K562 (cell line): ENCODE results near the gene LINGO4. TPM values are rescaled to one million over a fixed set of nuclear protein-coding genes. Genes with fewer than 3 reads are reported as not detected.

ENCODE experiments used
- ATAC-seq: fragments of 200-7000 bp; cut with Tn5 transposase; 3 replicates; pipeline ENCODE4 v1.9.1; 2020; ENCODE audit warnings: moderate library complexity
- BruUV-seq: library from RNA; stranded (reverse); fragments of 400-500 nt; replicated peaks from 2 replicates; lab custom pipeline; 2021; lab: Mats Ljungman, UMichigan
- CTCF ChIA-PET: fragments of 300-600 bp; formaldehyde crosslinking; extraction: SDS; loops from one replicate; lab custom pipeline; 2021; ENCODE audit warnings: low intra/inter-chr PET ratio; lab: Yijun Ruan, JAX
- POLR2A ChIA-PET: fragments of 300-600, 350-650 bp; sonication (Branson Sonifier 250); formaldehyde crosslinking; extraction: SDS; loops from one replicate; lab custom pipeline; 2021; ENCODE audit warnings: antibody characterized with exemption, inconsistent platforms; lab: Yijun Ruan, JAX
- DNase-seq, 4 experiments: peaks; one replicate each; pipeline versions ENCODE4 v3.0.0 to v3.0.0-alpha.2; 2011 to 2018; ENCODE audit warnings: low spot score in 3 of 4, mixed read lengths in 3 of 4; ENCODE audit errors: extremely low read depth in 1 of 4
- FAIRE-seq: peaks from 2 replicates; lab custom pipeline; 2011; peaks lifted over from hg19 to GRCh38; lab: Jason Lieb, UNC
- H2AFZ ChIP-seq: 2 replicates; pipeline ENCODE4 v1.6.0; 2011; ENCODE audit warnings: low read depth, low read length, control low read depth, inconsistent platforms
- H3K27ac ChIP-seq: fragments of 200-600 bp; 3 replicates; pipeline ENCODE4 v1.8.0; 2011; ENCODE audit warnings: low read depth, mild to moderate bottlenecking, control low read depth, inconsistent platforms, low read length, moderate library complexity, mixed read lengths; ENCODE audit errors: extremely low read depth
- H3K27me3 ChIP-seq, 2 experiments: fragments of 300-600 bp in 1 of 2; 2 replicates in 1 of 2; 3 replicates in 1 of 2; pipeline versions ENCODE4 v1.6.0 to v1.8.0; 2011; ENCODE audit warnings: inconsistent platforms in 2 of 2, low read length in 2 of 2, mild to moderate bottlenecking in 1 of 2, mixed read lengths in 1 of 2, moderate library complexity in 1 of 2; ENCODE audit not compliant: control insufficient read depth in 2 of 2, insufficient read depth in 2 of 2
- H3K36me3 ChIP-seq: fragments of 300-600 bp; 3 replicates; pipeline ENCODE4 v1.8.0; 2011; ENCODE audit warnings: mild to moderate bottlenecking, low read length, inconsistent platforms; ENCODE audit not compliant: control insufficient read depth, insufficient read depth
- H3K4me1 ChIP-seq, 2 experiments: fragments of 200-600 bp in 1 of 2; replicated peaks in 1 of 2; 2 replicates in 1 of 2; 3 replicates in 1 of 2; pipeline versions ENCODE4 v1.5.1 to v1.8.0; 2011; ENCODE audit warnings: inconsistent platforms in 2 of 2, low read length in 2 of 2, mild to moderate bottlenecking in 1 of 2, mixed read lengths in 1 of 2, moderate library complexity in 1 of 2; ENCODE audit not compliant: control insufficient read depth in 2 of 2, insufficient read depth in 2 of 2
- H3K4me2 ChIP-seq: 2 replicates; pipeline ENCODE4 v1.6.1; 2011; ENCODE audit warnings: low read length, control low read depth, inconsistent platforms, mixed read lengths; ENCODE audit not compliant: insufficient read depth
- H3K4me3 ChIP-seq: fragments of 200-600 bp; sonication (generic), shearing (Covaris generic); 2 replicates; pipeline ENCODE4 v1.5.1; 2016; ENCODE audit warnings: control low read depth, inconsistent platforms
- H3K79me2 ChIP-seq: fragments of 200-600 bp; 3 replicates; pipeline ENCODE4 v1.8.0; 2011; ENCODE audit warnings: low read length, inconsistent platforms; ENCODE audit not compliant: control insufficient read depth, insufficient read depth
- H3K9ac ChIP-seq, 2 experiments: 2 replicates each; pipeline versions ENCODE4 v1.6.0 to v1.6.1; 2011; ENCODE audit warnings: low read depth in 2 of 2, low read length in 2 of 2, control low read depth in 1 of 2, inconsistent platforms in 1 of 2, mild to moderate bottlenecking in 1 of 2, mixed read lengths in 1 of 2; ENCODE audit not compliant: insufficient read depth in 1 of 2
- H3K9me1 ChIP-seq: one replicate; pipeline ENCODE4 v1.6.0; 2011; ENCODE audit warnings: inconsistent platforms, mild to moderate bottlenecking, low read length, moderate library complexity; ENCODE audit not compliant: control insufficient read depth, insufficient read depth
- H3K9me3 ChIP-seq: replicated peaks from 2 replicates; pipeline ENCODE4 v1.5.1; 2011; ENCODE audit warnings: low read depth, low read length, inconsistent platforms; ENCODE audit not compliant: control insufficient read depth, insufficient read depth
- H4K20me1 ChIP-seq: replicated peaks from 2 replicates; pipeline ENCODE4 v1.6.1; 2011; ENCODE audit warnings: low read length, inconsistent platforms, mixed read lengths; ENCODE audit not compliant: control insufficient read depth, insufficient read depth
- CBFA2T3 ChIP-seq: fragments of 450-650 bp; IDR thresholded peaks from 2 replicates; pipeline ENCODE4 v1.6.1; 2017
- CBX1 ChIP-seq: sonication (generic); IDR thresholded peaks from 2 replicates; pipeline ENCODE4 v1.6.1; 2016; ENCODE audit warnings: antibody characterized with exemption, low read depth, mild to moderate bottlenecking
- EP300 ChIP-seq: IDR thresholded peaks from 2 replicates; pipeline ENCODE4 v1.6.1; 2012; ENCODE audit warnings: low read length, improper control_type of control experiment
- GABPB1 ChIP-seq: sonication (generic); formaldehyde crosslinking; IDR thresholded peaks from 2 replicates; pipeline ENCODE4 v1.8.0; 2022; ENCODE audit warnings: mild to moderate bottlenecking, missing genetic modification reagents
- NR2F6 ChIP-seq: fragments of 450-650 bp; formaldehyde crosslinking; IDR thresholded peaks from 2 replicates; pipeline ENCODE4 v1.4.0; 2020; ENCODE audit warnings: mild to moderate bottlenecking
- PHB2 ChIP-seq: fragments of 450-650 bp; IDR thresholded peaks from 2 replicates; pipeline ENCODE4 v1.6.1; 2017; ENCODE audit warnings: low read depth
- POLR2AphosphoS5 ChIP-seq: IDR thresholded peaks from 2 replicates; pipeline ENCODE4 v1.6.1; 2011; ENCODE audit warnings: mild to moderate bottlenecking, low read depth, low read length, moderate library complexity; ENCODE audit not compliant: control insufficient read depth, insufficient read depth
- TAL1 ChIP-seq: fragments of 450-650 bp; IDR thresholded peaks from 2 replicates; pipeline ENCODE4 v1.6.1; 2016; ENCODE audit warnings: mild to moderate bottlenecking
- TFAM ChIP-seq: fragments of 250-450 bp; sonication (Bioruptor Pico); conservative IDR thresholded peaks from 2 replicates; pipeline ENCODE4 v1.5.0; 2021; ENCODE audit warnings: mild to moderate bottlenecking, moderate library complexity
- ZNF282 ChIP-seq: sonication (generic); formaldehyde crosslinking; IDR thresholded peaks from 2 replicates; pipeline ENCODE4 v1.8.1; 2023; ENCODE audit warnings: missing genetic modification reagents
- WGBS: fragments of 100-300 bp; shearing (Covaris generic); methylation state at CpG from one replicate; pipeline ENCODE4 v1.1.6; 2016; ENCODE audit warnings: low coverage, mixed read lengths; ENCODE audit not compliant: insufficient coverage; ENCODE audit errors: missing lambda C conversion rate; 5-methylcytosine and 5-hydroxymethylcytosine counted together
- in situ Hi-C: fragments of 300-500 bp; cut with MboI; formaldehyde crosslinking; loops from 4 replicates; pipeline ENCODE4 v1.15.0; 2018; ENCODE audit warnings: inconsistent platforms, mixed read lengths
- intact Hi-C: fragments of 100-400 bp; cut with micrococcal nuclease; formaldehyde crosslinking; loops from 2 replicates; pipeline ENCODE4 v1.14.2; 2022
- polyA plus RNA-seq, 8 experiments: library from polyadenylated mRNA; depleted of rRNA in 4 of 8; stranded (reverse) in 5 of 8; unstranded in 3 of 8; fragments of >200 nt; fragmentation: Nextera tagmentation in 2 of 8; fragmentation: Illumina TruSeq in 1 of 8; extraction: Ambion mirVana in 2 of 8; extraction: Trizol in 1 of 8; gene quantifications; 2 replicates each; pipeline versions ENCODE4 v1.2.1 to v1.2.3, GENCODE V29; 2011 to 2014; ENCODE audit warnings: inconsistent platforms in 1 of 8, missing spikeins in 1 of 8
- total RNA-seq, 7 experiments: library from RNA; depleted of rRNA in 6 of 7; stranded (reverse); fragments of >200 nt in 6 of 7; fragmentation: Illumina TruSeq in 2 of 7; extraction: Trizol in 2 of 7; gene quantifications; 2 replicates each; pipeline versions ENCODE4 v1.2.1 to v1.2.3, GENCODE V29; 2011 to 2021; ENCODE audit warnings: low replicate concordance in 1 of 7
- TF ChIP-seq, protein P1 (sequence below): sonication (generic); formaldehyde crosslinking; IDR thresholded peaks from 2 replicates; pipeline ENCODE4 v1.8.0; 2022; ENCODE audit warnings: mild to moderate bottlenecking, missing genetic modification reagents
- TF ChIP-seq, protein P2 (sequence below): fragments of 450-650 bp; IDR thresholded peaks from one replicate; pipeline ENCODE4 v1.6.1; 2018; ENCODE audit warnings: mild to moderate bottlenecking, moderate library complexity; ENCODE audit not compliant: partially characterized antibody
- TF ChIP-seq, protein P3 (sequence below), 2 experiments: fragments of 450-650 bp in 1 of 2; sonication (generic) in 1 of 2; formaldehyde crosslinking in 1 of 2; IDR thresholded peaks in 1 of 2; conservative IDR thresholded peaks in 1 of 2; 2 replicates each; pipeline versions ENCODE4 v1.6.1 to v1.8.1; 2016 to 2023; ENCODE audit warnings: mild to moderate bottlenecking in 2 of 2, moderate library complexity in 2 of 2, inconsistent platforms in 1 of 2, missing genetic modification reagents in 1 of 2

Gene LINGO4
- total and polyA plus RNA-seq, 9 of the 15 experiments (the other 6 are each of a cell fraction or from before 2014, with no cell fraction given) = not detected

DNA sequence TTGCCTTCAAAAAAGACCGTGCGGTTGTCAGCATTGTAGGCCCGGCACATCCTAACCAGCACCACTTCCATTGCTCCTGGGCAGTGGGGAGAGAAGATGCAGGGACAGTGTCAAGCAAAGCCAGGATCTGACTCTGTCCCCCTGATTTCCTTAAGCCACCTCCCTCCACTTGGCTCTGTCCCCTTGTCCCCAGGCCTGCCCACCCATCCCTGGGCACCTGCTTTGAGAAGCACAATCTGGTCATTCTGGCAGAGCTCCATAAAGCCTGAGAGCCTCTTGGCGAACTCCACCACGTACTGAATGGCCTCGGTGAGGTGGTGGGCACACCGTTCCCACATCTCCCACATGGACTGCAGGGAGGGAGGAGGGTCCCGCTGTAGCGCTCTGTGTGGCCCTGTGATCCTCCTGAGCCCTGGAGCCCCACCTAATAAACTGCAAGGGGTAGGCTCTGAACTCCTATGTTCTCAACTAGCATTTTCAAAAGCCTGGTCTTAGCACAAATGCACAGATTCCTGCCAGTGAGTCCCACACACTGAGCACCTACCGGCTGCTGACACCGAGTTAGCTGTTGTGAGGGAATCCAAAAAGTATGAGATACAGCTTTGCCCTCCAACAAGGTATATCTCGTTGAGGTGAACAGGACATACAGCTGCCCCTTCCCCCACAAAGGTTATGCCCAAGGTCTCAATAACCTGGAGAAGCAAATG, 8.2 kb upstream of the LINGO4 start:
- Histone ChIP-seq H3K4me3 (no peak overlapping the region), H3K9me1 (no peaks in the 10 kb centered on the region), H3K79me2 (no peaks in the 10 kb centered on the region), H3K27ac (no peak overlapping the region), H3K27me3 (peaks cover 63 to 76% of the 10 kb centered on the region in 2 experiments), H3K9me3 (no peaks in the 10 kb centered on the region), H4K20me1 (peaks cover 3% of the 10 kb centered on the region; the same call in 1 of the 2 replicates), H3K4me2 (no peak overlapping the region), H3K36me3 (no peaks in the 10 kb centered on the region), H3K9ac (no peak overlapping the region), H3K4me1 (no peaks in the 10 kb centered on the region), H2AFZ (no peak overlapping the region)
- TF ChIP-seq PHB2 (no peak), CBX1 (no peak), POLR2AphosphoS5 (no peak), GABPB1 (no peak)
- in situ Hi-C loops = no loop called here
- ChIA-PET CTCF (no interaction called here), POLR2A (interaction anchor here (1.0 kb wide), 1 partner anchor 22 kb away, joined by 3 read pairs; no protein-coding TSS in a partner anchor)
- no TSS peak for BruUV-seq
- intact Hi-C loops = no loop called here
- ATAC-seq (no peak), FAIRE-seq (no peak), DNase-seq (no peak)
- WGBS = 9% methylated on average over 12 of the region's 12 CpGs

DNA sequence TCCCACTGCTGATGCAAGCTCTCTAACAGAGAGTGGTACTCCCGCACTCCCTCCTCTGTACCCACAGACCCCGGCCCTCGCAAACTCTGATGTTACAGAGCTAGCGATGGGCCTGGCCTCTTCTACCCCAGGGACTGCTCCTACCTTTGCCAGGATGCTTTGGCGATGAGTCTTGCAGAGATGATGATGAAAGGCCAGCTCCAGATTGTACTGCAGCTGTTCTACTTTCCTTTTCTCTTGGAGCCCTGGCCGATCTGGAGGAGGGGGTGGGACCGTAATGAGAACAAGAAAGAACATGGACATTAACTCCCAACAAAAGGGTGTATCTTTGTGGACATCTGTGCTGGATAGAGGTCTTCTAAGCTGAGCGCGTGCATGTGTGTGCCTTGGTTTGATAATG, 6.0 kb upstream of the LINGO4 start:
- CTCF ChIA-PET = no interaction called here
- 8% methylated on average over 9 of the region's 9 CpGs for WGBS
- BruUV-seq = no TSS peak
- Histone ChIP-seq H3K4me1 (no peaks in the 10 kb centered on the region), H3K79me2 (no peaks in the 10 kb centered on the region), H3K4me3 (no peak overlapping the region), H3K27me3 (peaks cover 58 to 76% of the 10 kb centered on the region in 2 experiments), H3K9me3 (no peaks in the 10 kb centered on the region), H3K9me1 (no peaks in the 10 kb centered on the region), H3K4me2 (no peak overlapping the region), H2AFZ (no peak overlapping the region), H4K20me1 (peaks cover 3% of the 10 kb centered on the region; the same call in 1 of the 2 replicates), H3K36me3 (no peaks in the 10 kb centered on the region), H3K27ac (no peak overlapping the region), H3K9ac (no peak overlapping the region)
- ATAC-seq (no peak), FAIRE-seq (no peak), DNase-seq (peak in 1 of 4 experiments; percentile 15)
- in situ Hi-C loops = no loop called here
- POLR2A ChIA-PET = interaction anchor here (0.6 to 1.6 kb wide), 5 partner anchors 12 to 191 kb away, joined by 3 to 7 read pairs (median 3); no protein-coding TSS in a partner anchor
- intact Hi-C loops = no loop called here
- TF ChIP-seq, protein P1, sequence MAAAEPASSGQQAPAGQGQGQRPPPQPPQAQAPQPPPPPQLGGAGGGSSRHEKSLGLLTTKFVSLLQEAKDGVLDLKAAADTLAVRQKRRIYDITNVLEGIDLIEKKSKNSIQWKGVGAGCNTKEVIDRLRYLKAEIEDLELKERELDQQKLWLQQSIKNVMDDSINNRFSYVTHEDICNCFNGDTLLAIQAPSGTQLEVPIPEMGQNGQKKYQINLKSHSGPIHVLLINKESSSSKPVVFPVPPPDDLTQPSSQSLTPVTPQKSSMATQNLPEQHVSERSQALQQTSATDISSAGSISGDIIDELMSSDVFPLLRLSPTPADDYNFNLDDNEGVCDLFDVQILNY (CRISPR knock-in tag) = no peak
- no peak for TF ChIP-seq ZNF282 (CRISPR knock-in tag)
- TF ChIP-seq EP300 = no peak
- no peak for TF ChIP-seq NR2F6 (CRISPR knock-in tag)
- peak; percentile 30; the same call in 1 of the 2 replicates for TF ChIP-seq CBFA2T3
- no peak for TF ChIP-seq TFAM
- TF ChIP-seq, protein P2, sequence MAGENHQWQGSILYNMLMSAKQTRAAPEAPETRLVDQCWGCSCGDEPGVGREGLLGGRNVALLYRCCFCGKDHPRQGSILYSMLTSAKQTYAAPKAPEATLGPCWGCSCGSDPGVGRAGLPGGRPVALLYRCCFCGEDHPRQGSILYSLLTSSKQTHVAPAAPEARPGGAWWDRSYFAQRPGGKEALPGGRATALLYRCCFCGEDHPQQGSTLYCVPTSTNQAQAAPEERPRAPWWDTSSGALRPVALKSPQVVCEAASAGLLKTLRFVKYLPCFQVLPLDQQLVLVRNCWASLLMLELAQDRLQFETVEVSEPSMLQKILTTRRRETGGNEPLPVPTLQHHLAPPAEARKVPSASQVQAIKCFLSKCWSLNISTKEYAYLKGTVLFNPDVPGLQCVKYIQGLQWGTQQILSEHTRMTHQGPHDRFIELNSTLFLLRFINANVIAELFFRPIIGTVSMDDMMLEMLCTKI = no peak
- TF ChIP-seq TAL1 = peak; percentile 43; the same call in 1 of the 2 replicates
- TF ChIP-seq, protein P3, sequence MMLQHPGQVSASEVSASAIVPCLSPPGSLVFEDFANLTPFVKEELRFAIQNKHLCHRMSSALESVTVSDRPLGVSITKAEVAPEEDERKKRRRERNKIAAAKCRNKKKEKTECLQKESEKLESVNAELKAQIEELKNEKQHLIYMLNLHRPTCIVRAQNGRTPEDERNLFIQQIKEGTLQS (IDR thresholded peaks at IDR 0.05) = peak; percentile 23; the same call in 1 of the 2 replicates
- TF ChIP-seq, protein P3 (CRISPR knock-in tag; conservative IDR thresholded peaks at IDR 0.05) = no peak
